GM23338 (cell line): ENCODE measurements around the gene CUX1. TPM values are rescaled to one million over a fixed set of nuclear protein-coding genes. Genes with fewer than 3 reads are reported as not detected.

ENCODE experiments used
- ATAC-seq: fragments of 200-7000 bp; cut with Tn5 transposase; 3 replicates; pipeline ENCODE4 v1.9.1; 2020
- DNase-seq: peaks from one replicate; pipeline ENCODE4 v3.0.0-alpha.2; 2015; ENCODE audit warnings: low spot score
- H2AFZ ChIP-seq: fragments of 200-600 bp; sonication (generic); 2 replicates; pipeline ENCODE4 v1.8.0; 2016; ENCODE audit warnings: antibody characterized with exemption, mild to moderate bottlenecking, moderate library complexity
- H3F3A ChIP-seq: fragments of 200-600 bp; sonication (generic); replicated peaks from 2 replicates; pipeline ENCODE4 v1.8.0; 2017; ENCODE audit warnings: antibody characterized with exemption, mixed run types, low read depth
- H3K27ac ChIP-seq: fragments of 200-600 bp; sonication (generic); 2 replicates; pipeline ENCODE4 v1.6.1; 2016; ENCODE audit warnings: low read depth
- H3K27me3 ChIP-seq: fragments of 200-600 bp; sonication (generic); 2 replicates; pipeline ENCODE4 v1.8.0; 2016; ENCODE audit warnings: mild to moderate bottlenecking, mixed run types, moderate library complexity; ENCODE audit not compliant: insufficient read depth
- H3K36me3 ChIP-seq: fragments of 200-600 bp; sonication (generic); 2 replicates; pipeline ENCODE4 v1.8.0; 2016; ENCODE audit warnings: mild to moderate bottlenecking; ENCODE audit not compliant: insufficient read depth
- H3K4me1 ChIP-seq: fragments of 200-600 bp; sonication (generic); 2 replicates; pipeline ENCODE4 v1.8.0; 2016; ENCODE audit warnings: mild to moderate bottlenecking, moderate library complexity; ENCODE audit not compliant: insufficient read depth
- H3K4me2 ChIP-seq: fragments of 200-600 bp; sonication (generic); 2 replicates; pipeline ENCODE4 v1.7.1; 2017; ENCODE audit warnings: mixed run types
- H3K4me3 ChIP-seq: fragments of 200-600 bp; sonication (generic); 2 replicates; pipeline ENCODE4 v1.6.1; 2016; ENCODE audit warnings: mixed run types
- H3K79me2 ChIP-seq: fragments of 200-600 bp; sonication (generic); replicated peaks from 2 replicates; pipeline ENCODE4 v1.8.0; 2017; ENCODE audit warnings: mild to moderate bottlenecking; ENCODE audit not compliant: insufficient read depth
- H3K9me2 ChIP-seq: fragments of 200-600 bp; sonication (generic); 2 replicates; pipeline ENCODE4 v1.8.0; 2017; ENCODE audit not compliant: insufficient read depth
- H4K20me1 ChIP-seq: fragments of 200-600 bp; sonication (generic); replicated peaks from 2 replicates; pipeline ENCODE4 v1.8.0; 2017; ENCODE audit warnings: mild to moderate bottlenecking; ENCODE audit not compliant: insufficient read depth
- H3K27ac Mint-ChIP-seq: 2 replicates; pipeline ENCODE4 v1.8.0; 2020; ENCODE audit warnings: inconsistent platforms, mild to moderate bottlenecking, moderate library complexity, mixed read lengths
- H3K27me3 Mint-ChIP-seq: 3 replicates; pipeline ENCODE4 v1.8.0; 2022; ENCODE audit warnings: low read depth, mild to moderate bottlenecking, moderate library complexity, mixed read lengths, inconsistent platforms; ENCODE audit not compliant: insufficient read depth, poor library complexity
- H3K36me3 Mint-ChIP-seq: 3 replicates; pipeline ENCODE4 v1.8.0; 2021; ENCODE audit warnings: low read depth, mild to moderate bottlenecking, inconsistent platforms, moderate library complexity, mixed read lengths
- H3K4me1 Mint-ChIP-seq: 3 replicates; pipeline ENCODE4 v1.8.0; 2020; ENCODE audit warnings: mild to moderate bottlenecking, inconsistent platforms, mixed read lengths
- H3K4me3 Mint-ChIP-seq: 3 replicates; pipeline ENCODE4 v1.8.0; 2021; ENCODE audit warnings: moderate library complexity, mild to moderate bottlenecking, inconsistent platforms, mixed read lengths
- H3K9me3 Mint-ChIP-seq: 3 replicates; pipeline ENCODE4 v1.8.0; 2020; ENCODE audit warnings: moderate library complexity, mild to moderate bottlenecking, inconsistent platforms, mixed read lengths
- CREB1 ChIP-seq: fragments of 250-450 bp; sonication (Bioruptor Pico); IDR thresholded peaks from 2 replicates; pipeline ENCODE4 v1.5.0; 2020; ENCODE audit warnings: low read depth, mild to moderate bottlenecking, moderate library complexity
- ETS1 ChIP-seq: IDR thresholded peaks from 2 replicates; pipeline ENCODE4 v1.6.1; 2016; ENCODE audit warnings: antibody characterized with exemption
- JUNB ChIP-seq: IDR thresholded peaks from one replicate; pipeline ENCODE4 v1.6.1; 2016; ENCODE audit warnings: antibody characterized with exemption; ENCODE audit not compliant: unreplicated experiment
- NANOG ChIP-seq: IDR thresholded peaks from 2 replicates; pipeline ENCODE4 v1.6.1; 2016; ENCODE audit warnings: antibody characterized with exemption, borderline replicate concordance
- ZNF331 ChIP-seq: fragments of 250-450 bp; sonication (Bioruptor Pico); IDR thresholded peaks from 2 replicates; pipeline ENCODE4 v1.5.0; 2020; ENCODE audit warnings: low read depth, mild to moderate bottlenecking, moderate library complexity
- ZNF462 ChIP-seq: fragments of 250-450 bp; sonication (Bioruptor Pico); IDR thresholded peaks from 2 replicates; pipeline ENCODE4 v1.5.0; 2020; ENCODE audit warnings: mild to moderate bottlenecking, moderate library complexity
- polyA plus RNA-seq: library from polyadenylated mRNA; unstranded; fragments of >200 nt; fragmentation: Nextera tagmentation; extraction: Ambion mirVana; gene quantifications from 2 replicates; pipeline ENCODE4 v1.2.1, GENCODE V29; 2016
- total RNA-seq: library from RNA; depleted of rRNA; stranded (reverse); fragments of >200 nt; shearing (Covaris generic); gene quantifications from 2 replicates; pipeline ENCODE4 v1.2.3, GENCODE V29; 2014

Gene CUX1
- total and polyA plus RNA-seq, 2 experiments from 2014 or later = 49.9 to 64.0 TPM

GRCh38 chr7:102227371-102227770 is 409.9 kb downstream of the CUX1 start (continued):
- TF ChIP-seq ZNF462 (CRISPR knock-in tag) (no peak), ZNF331 (no peak), JUNB (no peak), CREB1 (no peak)

GRCh38 chr7:102228935-102229334 is 411.5 kb downstream of the CUX1 start:
- H3K36me3 Mint-ChIP-seq = peaks cover 39% of the 10 kb centered on the region
- no peak for TF ChIP-seq ETS1
- no peak for TF ChIP-seq ZNF462 (CRISPR knock-in tag)
- TF ChIP-seq NANOG = no peak

More at GRCh38 chr7:102228935-102229334, 411.5 kb downstream of the CUX1 start:
- Histone ChIP-seq H3K4me2 (no peak overlapping the region), H4K20me1 (no peaks in the 10 kb centered on the region), H3K79me2 (no peaks in the 10 kb centered on the region), H3K9me2 (no peaks in the 10 kb centered on the region), H3K36me3 (no peaks in the 10 kb centered on the region; the same call in 1 of the 2 replicates), H3K27me3 (no peaks in the 10 kb centered on the region), H3F3A (0 out of 2 replicates have a peak, but pooled peaks cover 2% of the 10 kb centered on the region), H3K4me3 (no peak overlapping the region), H3K27ac (no peak overlapping the region), H3K4me1 (no peaks in the 10 kb centered on the region), H2AFZ (no peak overlapping the region)
- Mint-ChIP-seq H3K4me1 (no peaks in the 10 kb centered on the region), H3K27ac (no peak overlapping the region), H3K4me3 (no peak overlapping the region), H3K27me3 (peaks cover 5% of the 10 kb centered on the region), H3K9me3 (no peaks in the 10 kb centered on the region)
- DNase-seq = no peak
- ATAC-seq = no peak
